Measurements from ENCODE around the gene ATP6V0A1.
A peak's percentile ranks its signal among the peaks of the same experiment; 100 is the strongest.

Gene ATP6V0A1

GRCh38 chr17:42530952-42531454 is 72.3 kb downstream of the ATP6V0A1 start:
- no peak for TF ChIP-seq CTCF (IDR thresholded peaks at IDR 0.05; ENCODE audit: borderline replicate concordance, insufficient read depth, low read depth, low read length)
- no peak overlapping the region for H3K4me3 ChIP-seq (ENCODE audit: low read depth, low read length)

- peak; percentile 59 for TF ChIP-seq CTCF (IDR thresholded peaks at IDR 0.05; ENCODE audit: borderline replicate concordance, insufficient read depth, low read depth, low read length)
- H3K4me3 ChIP-seq (ENCODE audit: low read depth, low read length), result peak overlapping the region; percentile 48
These were observed 73.0 kb downstream of the ATP6V0A1 start for GRCh38 chr17:42531455-42532354.

- peak overlapping the region; percentile 52 for H3K4me3 ChIP-seq (ENCODE audit: low read depth, low read length)
- TF ChIP-seq CTCF (IDR thresholded peaks at IDR 0.05; ENCODE audit: borderline replicate concordance, insufficient read depth, low read depth, low read length), result no peak
These were observed 76.7 kb downstream of the ATP6V0A1 start for GRCh38 chr17:42535155-42536047.

GRCh38 chr17:42536048-42536371 is 77.3 kb downstream of the ATP6V0A1 start, which contains the start of gene NAGLU:
Gene NAGLU (plus strand): TSS chr17:42536241. CDS start chr17:42536273, 32 bp downstream.
- peak within 1 kb of the TSS; percentile 52 for H3K4me3 ChIP-seq (ENCODE audit: low read depth, low read length)
- no peak for TF ChIP-seq CTCF (IDR thresholded peaks at IDR 0.05; ENCODE audit: borderline replicate concordance, insufficient read depth, low read depth, low read length)

- peak overlapping the region; percentile 52 for H3K4me3 ChIP-seq (ENCODE audit: low read depth, low read length)
- no peak for TF ChIP-seq CTCF (IDR thresholded peaks at IDR 0.05; ENCODE audit: borderline replicate concordance, insufficient read depth, low read depth, low read length)
These were observed 77.9 kb downstream of the ATP6V0A1 start for GRCh38 chr17:42536372-42537155.

- peak overlapping the region; percentile 52 for H3K4me3 ChIP-seq (ENCODE audit: low read depth, low read length)
- TF ChIP-seq CTCF (IDR thresholded peaks at IDR 0.05; ENCODE audit: borderline replicate concordance, insufficient read depth, low read depth, low read length), result no peak
These were observed 78.6 kb downstream of the ATP6V0A1 start for GRCh38 chr17:42537156-42537805.
